CD14-positive monocyte (primary cell): ENCODE measurements around the gene C1orf87. TPM values are rescaled to one million over a fixed set of nuclear protein-coding genes. Genes with fewer than 3 reads are reported as not detected.

Experiments used
- DNase-seq, 3 donors: peaks; one replicate each; pipeline ENCODE4 v3.0.0-alpha.2; 2011 to 2022
- H2AFZ ChIP-seq: 2 replicates; pipeline ENCODE4 v1.6.0; 2012; ENCODE audit warnings: mild to moderate bottlenecking, low read depth, low read length, inconsistent platforms; ENCODE audit not compliant: insufficient read depth, poor library complexity, severe bottlenecking
- H3K27ac ChIP-seq, 2 donors: 1 replicate in 1 of 2; 2 replicates in 1 of 2; pipeline ENCODE4 v1.5.1; 2012 to 2013; ENCODE audit warnings: low read length in 2 of 2, control low read depth in 1 of 2, inconsistent platforms in 1 of 2, low read depth in 1 of 2, mild to moderate bottlenecking in 1 of 2
- H3K27me3 ChIP-seq, 2 donors: one replicate each; pipeline versions ENCODE4 v1.6.0 to v1.6.1; 2011 to 2013; ENCODE audit warnings: low read length in 2 of 2; ENCODE audit not compliant: control insufficient read depth in 2 of 2, insufficient read depth in 2 of 2
- H3K36me3 ChIP-seq, 2 donors: replicated peaks in 1 of 2; 1 replicate in 1 of 2; 2 replicates in 1 of 2; pipeline versions ENCODE4 v1.5.1 to v1.6.1; 2012 to 2013; ENCODE audit warnings: low read length in 2 of 2, control low read depth in 1 of 2, inconsistent platforms in 1 of 2, mild to moderate bottlenecking in 1 of 2; ENCODE audit not compliant: insufficient read depth in 2 of 2, control insufficient read depth in 1 of 2
- H3K4me1 ChIP-seq, 2 donors: 1 replicate in 1 of 2; 2 replicates in 1 of 2; pipeline versions ENCODE4 v1.5.1 to v1.6.1; 2012 to 2013; ENCODE audit warnings: low read length in 2 of 2, control low read depth in 1 of 2, inconsistent platforms in 1 of 2, mild to moderate bottlenecking in 1 of 2, moderate library complexity in 1 of 2; ENCODE audit not compliant: insufficient read depth in 2 of 2, control insufficient read depth in 1 of 2
- H3K4me2 ChIP-seq: replicated peaks from 2 replicates; pipeline ENCODE3; 2012; ENCODE audit warnings: low read length, moderate library complexity, mild to moderate bottlenecking; ENCODE audit not compliant: poor library complexity, severe bottlenecking; ENCODE audit errors: extremely low read depth
- H3K4me3 ChIP-seq, 3 experiments: fragments of 200-600 bp in 1 of 3; sonication (generic) in 1 of 3; replicated peaks in 1 of 3; 1 replicate in 2 of 3; 2 replicates in 1 of 3; pipeline ENCODE4 v1.5.1; 2011 to 2013; ENCODE audit warnings: low read length in 3 of 3, mild to moderate bottlenecking in 3 of 3, control low read depth in 2 of 3, low read depth in 2 of 3, inconsistent platforms in 1 of 3, moderate library complexity in 1 of 3
- H3K79me2 ChIP-seq: 2 replicates; pipeline ENCODE4 v1.6.0; 2012; ENCODE audit warnings: mild to moderate bottlenecking, control low read depth, inconsistent platforms, low read length, moderate library complexity; ENCODE audit not compliant: insufficient read depth
- H3K9ac ChIP-seq: 2 replicates; pipeline ENCODE4 v1.6.0; 2017; ENCODE audit warnings: low read length, mild to moderate bottlenecking; ENCODE audit not compliant: insufficient read depth, poor library complexity, severe bottlenecking
- H3K9me3 ChIP-seq, 2 donors: replicated peaks in 1 of 2; 1 replicate in 1 of 2; 2 replicates in 1 of 2; pipeline versions ENCODE4 v1.5.1 to v1.6.1; 2012 to 2013; ENCODE audit warnings: low read length in 2 of 2, control low read depth in 1 of 2; ENCODE audit not compliant: control insufficient read depth in 1 of 2, insufficient read depth in 1 of 2
- H4K20me1 ChIP-seq: 2 replicates; pipeline ENCODE4 v1.6.0; 2012; ENCODE audit warnings: mild to moderate bottlenecking, low read length, control low read depth, moderate library complexity; ENCODE audit not compliant: insufficient read depth
- H3K27ac Mint-ChIP-seq, 7 donors: one replicate each; pipeline ENCODE4 v1.8.0; 2020; ENCODE audit warnings: mild to moderate bottlenecking in 7 of 7, mixed read lengths in 7 of 7, moderate library complexity in 6 of 7, inconsistent platforms in 2 of 7
- H3K27me3 Mint-ChIP-seq, 3 donors: one replicate each; pipeline ENCODE4 v1.8.0; 2021 to 2022; ENCODE audit warnings: low read depth in 3 of 3, mild to moderate bottlenecking in 3 of 3, mixed read lengths in 3 of 3, moderate library complexity in 3 of 3, inconsistent platforms in 1 of 3
- H3K36me3 Mint-ChIP-seq, 2 donors: one replicate each; pipeline ENCODE4 v1.8.0; 2020; ENCODE audit warnings: mixed read lengths in 2 of 2, inconsistent platforms in 1 of 2, mild to moderate bottlenecking in 1 of 2
- H3K4me1 Mint-ChIP-seq: one replicate; pipeline ENCODE4 v1.8.0; 2020; ENCODE audit warnings: mild to moderate bottlenecking, mixed read lengths
- H3K4me3 Mint-ChIP-seq, 2 donors: one replicate each; pipeline ENCODE4 v1.8.0; 2020; ENCODE audit warnings: mild to moderate bottlenecking in 2 of 2, mixed read lengths in 2 of 2, moderate library complexity in 1 of 2
- H3K9me3 Mint-ChIP-seq, 7 donors: one replicate each; pipeline ENCODE4 v1.8.0; 2020 to 2022; ENCODE audit warnings: mixed read lengths in 7 of 7, mild to moderate bottlenecking in 6 of 7, moderate library complexity in 6 of 7, inconsistent platforms in 2 of 7
- WGBS: methylation state at CpG from one replicate; pipeline ENCODE4 v1.1.5; 2013; ENCODE audit warnings: missing lambda C conversion rate; ENCODE audit not compliant: insufficient coverage; 5-methylcytosine and 5-hydroxymethylcytosine counted together
- intact Hi-C, 2 donors: fragments of 100-400 bp; cut with micrococcal nuclease; formaldehyde crosslinking; loops; one replicate each; pipeline versions ENCODE4 v1.15.0 to v1.15.1; 2023
- polyA plus RNA-seq, 3 donors: library from polyadenylated mRNA; depleted of rRNA in 1 of 3; unstranded in 2 of 3; stranded (reverse) in 1 of 3; fragments of 300-500 nt in 2 of 3; fragments of >200 nt in 1 of 3; fragmentation: Illumina TruSeq in 2 of 3; gene quantifications; 1 replicate in 2 of 3; 2 replicates in 1 of 3; pipeline ENCODE4 v1.2.3, GENCODE V29; 2012 to 2021
- TF ChIP-seq, protein P1 (sequence below): fragments of 200-600 bp; IDR thresholded peaks from one replicate; pipeline ENCODE4 v1.8.0; 2022; ENCODE audit warnings: antibody characterized with exemption, mild to moderate bottlenecking

C1orf87 gene
- polyA plus RNA-seq, 3 donors: not detected

DNA sequence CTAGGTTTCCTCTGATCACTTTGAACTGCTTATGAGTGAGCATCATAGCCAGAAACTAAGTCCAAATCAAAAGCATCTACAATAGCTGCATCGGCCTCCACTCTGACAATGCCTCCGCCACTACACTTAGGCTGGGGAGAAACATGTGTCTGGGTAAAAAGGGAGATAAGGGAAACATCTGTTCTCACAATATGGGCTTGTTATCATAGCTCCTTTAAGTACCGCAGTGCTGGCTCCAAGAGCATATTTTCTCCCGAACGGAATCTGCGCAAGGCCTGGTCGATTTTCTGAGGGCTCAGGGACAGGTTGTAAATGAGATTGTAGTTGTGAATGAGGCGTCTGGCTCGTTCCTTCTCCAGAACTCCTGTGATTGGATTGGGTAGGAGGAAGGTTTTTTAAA lies 83.1 kb downstream of the C1orf87 start:
- H3K36me3 Mint-ChIP-seq: no peaks in the 10 kb centered on the region
- Histone ChIP-seq H3K4me2 (no peak overlapping the region), H3K9ac (no peak overlapping the region), H3K9me3 (no peaks in the 10 kb centered on the region), H3K27me3 (no peaks in the 10 kb centered on the region), H3K36me3 (no peaks in the 10 kb centered on the region), H3K27ac (no peak overlapping the region), H3K4me3 (no peak overlapping the region), H3K4me1 (no peaks in the 10 kb centered on the region), H4K20me1 (no peaks in the 10 kb centered on the region), H2AFZ (no peak overlapping the region), H3K79me2 (no peaks in the 10 kb centered on the region)
- TF ChIP-seq, protein P1, sequence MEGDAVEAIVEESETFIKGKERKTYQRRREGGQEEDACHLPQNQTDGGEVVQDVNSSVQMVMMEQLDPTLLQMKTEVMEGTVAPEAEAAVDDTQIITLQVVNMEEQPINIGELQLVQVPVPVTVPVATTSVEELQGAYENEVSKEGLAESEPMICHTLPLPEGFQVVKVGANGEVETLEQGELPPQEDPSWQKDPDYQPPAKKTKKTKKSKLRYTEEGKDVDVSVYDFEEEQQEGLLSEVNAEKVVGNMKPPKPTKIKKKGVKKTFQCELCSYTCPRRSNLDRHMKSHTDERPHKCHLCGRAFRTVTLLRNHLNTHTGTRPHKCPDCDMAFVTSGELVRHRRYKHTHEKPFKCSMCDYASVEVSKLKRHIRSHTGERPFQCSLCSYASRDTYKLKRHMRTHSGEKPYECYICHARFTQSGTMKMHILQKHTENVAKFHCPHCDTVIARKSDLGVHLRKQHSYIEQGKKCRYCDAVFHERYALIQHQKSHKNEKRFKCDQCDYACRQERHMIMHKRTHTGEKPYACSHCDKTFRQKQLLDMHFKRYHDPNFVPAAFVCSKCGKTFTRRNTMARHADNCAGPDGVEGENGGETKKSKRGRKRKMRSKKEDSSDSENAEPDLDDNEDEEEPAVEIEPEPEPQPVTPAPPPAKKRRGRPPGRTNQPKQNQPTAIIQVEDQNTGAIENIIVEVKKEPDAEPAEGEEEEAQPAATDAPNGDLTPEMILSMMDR: no peak
- H3K27ac Mint-ChIP-seq: no peak overlapping the region
- H3K4me3 Mint-ChIP-seq: no peak overlapping the region
- no peak for DNase-seq
- H3K27me3 Mint-ChIP-seq: peaks cover 0 to 2% (median 2%) of the 10 kb centered on the region in 3 donors
- 92% methylated on average over 2 of the region's 9 CpGs for WGBS
- no peaks in the 10 kb centered on the region for H3K9me3 Mint-ChIP-seq
- intact Hi-C loops: no loop called here
- no peaks in the 10 kb centered on the region for H3K4me1 Mint-ChIP-seq

DNA sequence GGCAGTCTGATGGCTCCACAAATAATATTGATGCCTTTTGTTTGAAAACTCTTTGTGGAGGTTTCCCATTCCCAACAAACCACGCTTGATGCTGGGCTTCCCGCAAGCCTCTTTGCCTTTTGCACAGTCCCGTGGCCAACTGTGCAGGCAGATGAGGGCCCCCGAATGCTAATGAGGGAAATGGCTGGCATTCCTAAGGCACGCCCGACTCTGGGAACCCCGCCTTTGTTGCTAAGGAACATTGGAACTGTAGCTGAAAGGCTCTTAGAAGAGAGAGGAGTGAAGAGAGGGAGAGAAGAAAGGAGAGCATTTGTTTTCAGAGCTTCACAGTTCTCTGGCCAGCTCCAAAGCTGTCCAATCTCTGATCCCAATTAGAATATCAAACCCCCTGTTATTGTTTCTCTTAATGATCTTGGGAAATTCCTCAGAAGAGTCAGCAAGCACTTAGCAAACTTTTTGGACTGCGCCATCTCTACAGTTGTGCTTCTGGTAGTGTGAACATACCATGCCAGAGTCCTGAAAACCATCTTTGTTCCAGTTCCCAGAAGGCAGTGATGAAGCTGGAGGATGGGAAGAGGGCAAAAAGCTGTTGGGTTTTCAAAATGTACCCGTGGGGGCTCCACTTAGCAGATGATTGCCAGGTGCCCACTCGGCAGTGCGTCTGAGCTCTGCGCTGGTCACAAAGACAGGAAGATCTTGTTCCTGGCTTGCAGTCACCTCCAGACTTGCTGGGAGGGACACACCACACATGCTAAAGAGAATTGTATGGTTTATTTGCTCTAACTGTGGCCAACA lies 86.9 kb downstream of the C1orf87 start:
- 78% methylated on average over 11 of the region's 12 CpGs for WGBS
- Histone ChIP-seq H3K4me2 (no peak overlapping the region), H3K4me3 (no peak overlapping the region), H2AFZ (no peak overlapping the region), H4K20me1 (no peaks in the 10 kb centered on the region), H3K27me3 (no peaks in the 10 kb centered on the region), H3K9me3 (no peaks in the 10 kb centered on the region), H3K27ac (no peak overlapping the region), H3K36me3 (no peaks in the 10 kb centered on the region), H3K4me1 (no peaks in the 10 kb centered on the region), H3K9ac (no peak overlapping the region), H3K79me2 (no peaks in the 10 kb centered on the region)
- TF ChIP-seq, protein P1: no peak
- Mint-ChIP-seq H3K36me3 (no peaks in the 10 kb centered on the region), H3K9me3 (peaks cover 0 to 2% (median 0%) of the 10 kb centered on the region in 7 donors), H3K4me3 (no peak overlapping the region), H3K27ac (peak overlapping the region in 1 of 7 donors; percentile 48), H3K27me3 (peaks cover 0 to 2% (median 0%) of the 10 kb centered on the region in 3 donors), H3K4me1 (no peaks in the 10 kb centered on the region)
- intact Hi-C loops: no loop called here
- DNase-seq: no peak
